Activated T-helper 1 cell treated with anti-CD3 and anti-CD28 coated beads, Interleukin-12 subunit alpha, Interleukin-12 subunit beta, Interleukin-2, Interleukin-4 antibody, amounts not matched to agents 30 ng/mL and 10 ng/mL and 1 ng/mL, durations not matched to agents 14 hours and 24 hours and 36 hours (primary cell): Measurements from ENCODE around the gene SHANK2. TPM values are rescaled to one million over a fixed set of nuclear protein-coding genes. Genes with fewer than 3 reads are reported as not detected.

Experiments used
- DNase-seq: peaks from one replicate; pipeline ENCODE4 v3.0.0; 2021; ENCODE audit warnings: low spot score
- H3K27ac Mint-ChIP-seq: one replicate; pipeline ENCODE4 v1.8.0; 2021; ENCODE audit warnings: mild to moderate bottlenecking, mixed read lengths
- H3K27me3 Mint-ChIP-seq: one replicate; pipeline ENCODE4 v1.8.0; 2022; ENCODE audit warnings: mild to moderate bottlenecking, moderate library complexity, mixed read lengths; ENCODE audit not compliant: insufficient read depth
- H3K36me3 Mint-ChIP-seq: one replicate; pipeline ENCODE4 v1.8.0; 2021; ENCODE audit warnings: low read depth, mixed read lengths
- H3K4me1 Mint-ChIP-seq: one replicate; pipeline ENCODE4 v1.8.0; 2021; ENCODE audit warnings: low read depth, mixed read lengths
- H3K4me3 Mint-ChIP-seq: one replicate; pipeline ENCODE4 v1.8.0; 2021; ENCODE audit warnings: mild to moderate bottlenecking, moderate library complexity, mixed read lengths
- H3K9me3 Mint-ChIP-seq: one replicate; pipeline ENCODE4 v1.8.0; 2021; ENCODE audit warnings: mixed read lengths
- intact Hi-C: fragments of 100-400 bp; cut with micrococcal nuclease; formaldehyde crosslinking; loops from one replicate; pipeline ENCODE4 v1.15.1; 2024
- total RNA-seq: library from RNA; stranded (reverse); gene quantifications from 2 replicates; pipeline ENCODE4 v1.2.3, GENCODE V29; 2022

The SHANK2 gene
- not detected in 2 replicates for total RNA-seq

DNA sequence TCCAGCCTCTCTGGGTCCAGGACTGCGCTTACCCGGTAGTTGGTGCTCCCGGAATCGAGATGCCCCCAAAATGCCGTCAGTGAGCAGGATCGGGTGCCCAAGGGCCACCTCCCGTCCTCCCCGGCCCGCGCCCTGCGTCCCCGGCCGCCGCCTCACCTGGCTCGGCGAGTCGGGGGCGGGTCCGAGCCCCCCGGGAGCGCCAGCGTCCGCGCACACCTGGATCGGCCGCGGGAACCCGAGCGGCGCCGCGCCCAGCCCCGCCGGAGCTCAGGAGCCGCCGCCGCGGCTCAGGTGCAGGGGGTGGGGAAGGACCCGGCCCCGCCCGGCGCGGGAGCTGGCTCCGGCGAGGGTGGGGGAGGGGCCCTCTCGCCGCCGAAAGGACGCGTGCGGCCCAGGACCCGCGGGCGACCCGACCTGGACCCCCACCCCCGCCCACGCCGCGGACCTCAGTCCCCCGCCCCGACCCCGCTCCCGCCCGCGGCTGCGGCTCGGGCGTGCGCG, at the start of gene SHANK2:
TSS of gene SHANK2 (minus strand) at position 309 of the 501 bp plus-strand sequence. CDS start 105,251 bp downstream, outside the sequence.
- Mint-ChIP-seq H3K36me3 (no peaks in the 10 kb centered on the region), H3K9me3 (no peaks in the 10 kb centered on the region), H3K27ac (no peak within 1 kb of the TSS), H3K4me1 (no peaks in the 10 kb centered on the region), H3K27me3 (peaks cover 45% of the 10 kb centered on the region), H3K4me3 (no peak within 1 kb of the TSS)
- no peak for DNase-seq
- intact Hi-C loops = no loop called here

DNA sequence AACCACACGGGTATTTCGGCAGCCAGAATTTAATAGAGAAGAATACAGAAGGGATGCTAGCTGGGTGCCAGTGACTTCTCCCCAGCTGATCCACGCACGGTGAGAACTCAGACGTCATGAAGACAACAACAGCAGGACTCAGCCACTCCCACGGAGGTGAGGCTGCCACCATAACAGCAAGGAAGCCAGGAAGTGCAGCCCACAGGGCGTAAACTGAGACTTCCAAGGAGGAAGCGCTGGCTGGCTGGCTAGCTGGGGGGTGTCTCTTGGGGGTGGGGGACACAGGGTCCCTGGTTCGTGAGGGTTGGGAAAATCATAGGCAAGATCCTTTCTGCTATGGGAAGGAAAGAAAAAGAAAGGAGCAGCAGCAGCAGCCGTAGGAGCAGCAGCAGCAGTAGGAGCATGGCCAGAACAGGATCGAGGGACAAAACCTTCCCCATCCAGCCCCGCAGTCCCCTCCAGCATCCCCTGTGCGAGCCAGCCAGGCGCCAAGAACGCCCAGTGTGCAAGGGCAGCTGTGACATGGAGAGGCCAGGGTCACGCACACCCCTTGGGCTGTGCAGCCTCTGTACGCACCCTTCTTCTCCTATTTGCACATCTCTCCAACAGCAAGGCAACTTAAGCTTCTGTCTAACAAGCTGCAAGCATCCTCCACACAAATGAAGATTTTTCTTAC, 49.6 kb upstream of the SHANK2 start:
- H3K36me3 Mint-ChIP-seq = no peaks in the 10 kb centered on the region
- no peaks in the 10 kb centered on the region for H3K27me3 Mint-ChIP-seq
- no peak overlapping the region for H3K27ac Mint-ChIP-seq
- no peaks in the 10 kb centered on the region for H3K4me1 Mint-ChIP-seq
- no peak overlapping the region for H3K4me3 Mint-ChIP-seq
- intact Hi-C loops = no loop called here
- DNase-seq = no peak
- H3K9me3 Mint-ChIP-seq = no peaks in the 10 kb centered on the region

DNA sequence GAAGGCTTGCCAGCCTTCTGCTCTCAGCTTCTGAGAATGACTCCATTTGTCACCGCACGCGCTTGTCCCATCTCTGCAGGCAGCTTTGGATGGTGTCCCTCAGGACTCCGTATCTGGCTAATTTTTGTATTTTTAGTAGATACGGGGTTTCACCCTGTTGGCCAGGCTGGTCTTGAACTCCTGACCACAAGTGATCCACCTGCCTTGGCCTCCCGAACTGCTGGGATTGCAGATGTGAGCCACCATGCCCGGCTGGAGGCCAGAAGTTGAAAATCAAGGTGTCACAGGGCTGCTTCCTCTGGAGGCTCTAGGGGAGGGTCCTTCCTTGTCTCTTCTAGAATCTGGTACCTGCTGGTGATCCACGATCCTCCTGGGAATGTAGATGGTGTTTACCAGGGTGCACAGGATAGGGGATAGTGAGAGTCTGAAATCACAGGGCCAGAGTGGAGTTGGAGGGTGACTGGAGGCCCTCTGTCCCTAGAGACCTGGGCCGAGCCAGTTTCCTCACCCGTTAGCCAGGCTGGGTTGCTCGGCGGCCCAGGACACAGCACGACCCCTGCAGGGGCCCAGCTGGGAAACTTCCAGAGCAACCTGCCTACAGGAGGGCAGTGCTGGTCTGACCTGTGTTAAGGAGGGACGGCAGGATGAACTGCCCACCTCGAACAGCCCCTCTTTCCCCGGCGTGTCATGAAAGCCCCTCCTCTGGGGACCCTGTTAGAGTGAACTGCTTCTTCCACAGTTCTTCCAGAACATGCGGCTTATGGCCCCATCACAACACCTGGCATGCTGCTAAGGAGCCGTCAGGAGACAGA, 48.9 kb upstream of the SHANK2 start:
- Mint-ChIP-seq H3K27ac (no peak overlapping the region), H3K36me3 (no peaks in the 10 kb centered on the region), H3K9me3 (no peaks in the 10 kb centered on the region), H3K27me3 (no peaks in the 10 kb centered on the region), H3K4me1 (no peaks in the 10 kb centered on the region), H3K4me3 (no peak overlapping the region)
- DNase-seq = no peak
- intact Hi-C loops = no loop called here

DNA sequence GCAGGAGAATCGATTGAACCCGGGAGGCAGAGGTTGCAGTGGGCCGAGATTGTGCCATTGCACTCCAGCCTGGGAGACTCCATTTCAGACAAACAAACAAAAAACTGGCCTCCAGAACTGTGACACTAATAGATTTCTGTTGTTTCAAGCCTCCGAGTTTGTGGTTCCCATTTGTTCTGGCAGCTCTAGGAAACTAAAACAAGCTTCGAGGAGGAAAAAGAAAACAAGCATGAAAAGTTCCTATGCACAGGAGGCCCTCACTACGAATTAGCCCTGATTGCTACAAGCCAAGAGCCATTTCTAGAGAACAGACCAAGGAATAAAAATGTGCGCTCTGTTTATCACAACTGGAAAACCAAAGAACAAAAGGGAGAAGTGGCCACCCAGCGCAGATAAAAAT, 47.8 kb upstream of the SHANK2 start:
- intact Hi-C loops = no loop called here
- Mint-ChIP-seq H3K4me3 (no peak overlapping the region), H3K27me3 (no peaks in the 10 kb centered on the region), H3K4me1 (no peaks in the 10 kb centered on the region), H3K36me3 (no peaks in the 10 kb centered on the region), H3K27ac (no peak overlapping the region), H3K9me3 (no peaks in the 10 kb centered on the region)
- DNase-seq = no peak

DNA sequence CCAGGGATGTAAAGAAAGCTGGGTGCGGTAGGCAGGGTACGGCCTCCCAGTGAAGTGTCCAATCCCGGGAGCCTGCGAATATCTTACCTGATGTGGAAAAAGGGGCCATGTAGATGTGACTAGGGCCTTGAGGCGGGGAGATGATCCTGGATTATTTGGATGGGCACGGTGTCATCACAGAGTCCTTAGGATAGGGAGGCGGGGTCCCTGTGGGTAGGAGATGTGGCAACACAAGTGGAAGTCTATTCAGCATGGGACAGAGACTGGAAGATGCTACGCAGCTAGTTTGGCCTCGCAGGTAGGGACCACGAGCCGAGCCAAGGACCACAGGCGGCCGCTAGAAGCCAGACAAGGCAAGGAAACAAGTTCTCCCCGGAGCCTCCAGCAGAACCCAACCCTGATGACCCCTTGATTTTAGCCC, 46.4 kb upstream of the SHANK2 start:
- no peaks in the 10 kb centered on the region for H3K9me3 Mint-ChIP-seq
- H3K4me3 Mint-ChIP-seq = no peak overlapping the region
- no peaks in the 10 kb centered on the region for H3K36me3 Mint-ChIP-seq
- intact Hi-C loops = no loop called here
- H3K27me3 Mint-ChIP-seq = peaks cover 3% of the 10 kb centered on the region
- H3K4me1 Mint-ChIP-seq = no peaks in the 10 kb centered on the region
- H3K27ac Mint-ChIP-seq = no peak overlapping the region
- no peak for DNase-seq

DNA sequence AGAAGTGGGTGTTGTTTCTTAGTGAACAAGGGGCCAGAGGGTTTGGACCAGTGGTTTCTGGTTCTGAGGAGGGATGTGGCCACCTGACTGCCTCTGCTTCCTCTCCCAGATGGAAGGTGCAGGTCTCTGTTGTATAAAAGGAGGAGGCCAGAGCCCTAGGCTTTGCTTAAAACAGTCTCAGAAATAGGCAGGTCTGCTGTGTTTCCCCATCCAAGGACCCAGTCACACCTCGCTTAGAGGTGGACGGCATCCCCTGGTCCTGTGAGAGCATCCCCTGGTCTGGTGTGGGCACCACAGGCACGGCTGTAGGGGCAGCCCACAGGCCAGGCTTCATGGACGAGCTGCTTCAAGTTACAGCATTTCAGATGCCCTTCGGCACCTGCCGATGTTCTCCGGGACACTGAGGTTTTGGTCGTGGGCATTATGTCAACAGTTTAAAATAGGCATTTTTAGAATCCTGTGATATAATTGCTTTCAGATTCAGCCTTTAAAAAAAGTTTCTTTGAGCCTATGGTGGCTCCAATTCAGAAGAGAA, 45.7 kb upstream of the SHANK2 start:
- Mint-ChIP-seq H3K27ac (no peak overlapping the region), H3K4me1 (no peaks in the 10 kb centered on the region), H3K4me3 (no peak overlapping the region), H3K36me3 (no peaks in the 10 kb centered on the region), H3K27me3 (peaks cover 3% of the 10 kb centered on the region), H3K9me3 (no peaks in the 10 kb centered on the region)
- intact Hi-C loops = no loop called here
- no peak for DNase-seq

DNA sequence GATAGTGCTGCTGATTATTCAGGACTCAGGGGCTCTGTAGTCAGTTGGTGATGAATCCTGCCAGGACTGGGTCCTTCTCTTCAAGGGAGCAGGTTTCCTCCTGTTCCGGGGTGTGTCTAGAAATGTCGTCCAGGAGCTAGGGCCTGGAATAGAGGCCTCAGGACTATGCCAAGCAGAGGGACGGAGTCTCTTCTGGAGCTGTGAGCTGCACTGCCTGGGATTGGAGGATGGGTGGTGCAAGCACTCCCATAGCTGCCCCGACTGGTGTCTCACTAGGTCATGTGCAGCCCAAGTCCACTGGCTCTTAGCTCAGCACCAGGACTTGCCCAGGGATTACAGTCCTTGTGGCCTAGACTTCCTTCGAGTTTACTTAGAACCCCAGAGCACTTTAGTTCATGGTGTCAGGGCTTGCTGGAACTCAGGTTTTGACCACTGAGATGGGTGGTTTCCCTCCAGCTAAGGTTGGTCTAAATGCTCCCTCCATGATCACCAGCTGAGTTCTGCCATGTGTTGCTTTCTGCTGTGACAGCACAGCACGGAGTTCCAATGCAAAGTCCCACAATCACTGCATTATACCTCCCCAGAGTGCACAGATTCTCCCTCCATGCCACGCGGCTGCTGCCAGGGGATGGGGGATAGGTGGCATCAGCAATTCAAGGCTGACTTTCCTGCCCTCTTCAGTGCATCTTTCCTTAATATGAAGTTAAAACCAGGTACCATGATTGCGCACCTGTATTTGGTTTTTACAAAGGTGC, 42.6 kb upstream of the SHANK2 start:
- Mint-ChIP-seq H3K27me3 (peaks cover 5% of the 10 kb centered on the region), H3K4me1 (no peaks in the 10 kb centered on the region), H3K36me3 (no peaks in the 10 kb centered on the region), H3K4me3 (no peak overlapping the region), H3K27ac (no peak overlapping the region), H3K9me3 (peaks cover 17% of the 10 kb centered on the region)
- intact Hi-C loops = no loop called here
- no peak for DNase-seq

DNA sequence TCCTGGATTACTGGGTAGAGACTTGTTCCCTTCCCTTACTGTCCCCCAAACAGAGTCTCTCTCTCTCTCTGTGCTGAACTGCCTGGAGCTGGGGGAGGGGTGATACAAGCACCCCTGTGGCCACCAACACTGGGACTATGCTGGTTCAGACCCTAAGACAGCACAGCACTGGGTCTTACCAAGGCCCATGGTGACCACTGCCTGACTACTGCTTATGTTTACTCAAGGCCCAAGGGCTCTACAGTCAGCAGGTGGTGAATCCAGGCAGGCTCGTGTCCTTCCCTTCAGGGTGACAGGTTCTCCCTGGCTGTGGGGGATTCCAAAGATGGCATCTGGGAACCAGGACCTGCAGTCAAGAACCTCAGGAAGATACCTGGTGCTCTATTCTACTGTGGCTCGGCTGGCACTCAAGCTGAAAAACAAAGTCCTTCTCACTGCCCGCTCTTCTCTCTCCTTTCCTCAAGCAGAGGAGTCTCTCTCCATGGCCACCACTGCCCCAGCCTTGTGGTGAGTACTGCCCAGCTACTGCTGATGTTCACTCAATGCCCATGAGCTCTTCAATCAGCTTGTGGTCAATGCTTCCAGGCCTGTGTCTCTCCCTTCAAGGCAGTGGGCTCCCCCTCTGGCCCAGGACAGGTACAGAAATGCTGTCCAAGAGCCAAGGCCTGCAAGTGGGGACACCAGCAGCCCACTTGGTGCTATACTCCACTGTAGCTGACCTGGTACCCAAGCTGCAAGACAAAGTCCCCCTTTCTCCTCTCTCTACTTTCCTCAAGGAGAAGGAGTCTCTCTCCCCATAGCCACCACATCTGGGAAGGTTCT, 41.8 kb upstream of the SHANK2 start:
- H3K27ac Mint-ChIP-seq = no peak overlapping the region

DNA sequence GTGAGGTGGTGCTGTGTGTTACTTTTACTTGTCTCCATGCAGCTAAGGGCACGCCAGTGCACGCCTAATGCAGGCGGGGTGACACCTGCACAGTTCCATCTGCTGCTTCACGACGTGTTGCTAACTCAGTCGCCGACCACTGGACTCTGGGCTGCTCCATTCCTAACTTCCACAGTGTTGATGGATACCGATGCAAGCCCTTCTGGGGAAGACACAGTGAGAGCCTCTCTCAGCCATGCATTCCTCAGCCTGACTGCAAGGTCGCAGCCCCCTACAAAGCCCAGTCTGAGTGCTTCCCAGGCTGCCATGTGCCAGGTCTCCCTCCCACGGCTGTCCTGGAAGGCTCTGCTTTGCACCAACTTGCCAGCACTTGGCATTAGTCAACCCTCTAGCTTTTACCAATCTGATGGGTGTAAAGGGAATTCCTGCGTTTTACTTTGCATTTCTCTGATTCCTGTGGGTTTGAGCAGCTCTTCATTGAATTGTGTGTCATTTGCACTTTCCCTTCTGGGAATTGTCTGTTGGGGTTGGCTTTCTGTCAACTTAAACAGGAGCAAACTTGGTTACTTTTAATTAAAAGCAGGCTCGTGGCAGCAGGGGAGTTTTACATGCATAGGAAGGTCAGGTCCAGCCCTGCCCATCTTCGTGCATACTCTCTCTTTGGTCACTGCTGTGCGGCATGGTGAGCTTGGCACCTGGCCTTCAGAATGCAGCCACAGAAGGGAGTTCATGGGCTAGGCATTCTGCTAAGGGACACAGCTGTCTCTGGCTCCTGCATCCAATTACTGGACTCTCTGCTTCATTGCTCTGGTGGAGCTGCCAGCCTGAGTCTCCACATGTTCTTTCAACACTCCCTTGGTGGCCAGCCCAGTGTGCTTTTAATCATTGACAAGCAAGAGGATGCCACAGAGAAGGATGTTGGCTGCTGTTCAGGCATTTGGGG, 34.6 kb upstream of the SHANK2 start:
- no peak overlapping the region for H3K4me3 Mint-ChIP-seq
- H3K27ac Mint-ChIP-seq = no peak overlapping the region
- peaks cover 2% of the 10 kb centered on the region for H3K27me3 Mint-ChIP-seq

More for the DNA sequence above, 41.8 kb upstream of the SHANK2 start:
- no peak for DNase-seq
- Mint-ChIP-seq H3K27me3 (peaks cover 5% of the 10 kb centered on the region), H3K36me3 (no peaks in the 10 kb centered on the region), H3K4me3 (no peak overlapping the region), H3K9me3 (peaks cover 25% of the 10 kb centered on the region), H3K4me1 (no peaks in the 10 kb centered on the region)
- intact Hi-C loops = no loop called here

DNA sequence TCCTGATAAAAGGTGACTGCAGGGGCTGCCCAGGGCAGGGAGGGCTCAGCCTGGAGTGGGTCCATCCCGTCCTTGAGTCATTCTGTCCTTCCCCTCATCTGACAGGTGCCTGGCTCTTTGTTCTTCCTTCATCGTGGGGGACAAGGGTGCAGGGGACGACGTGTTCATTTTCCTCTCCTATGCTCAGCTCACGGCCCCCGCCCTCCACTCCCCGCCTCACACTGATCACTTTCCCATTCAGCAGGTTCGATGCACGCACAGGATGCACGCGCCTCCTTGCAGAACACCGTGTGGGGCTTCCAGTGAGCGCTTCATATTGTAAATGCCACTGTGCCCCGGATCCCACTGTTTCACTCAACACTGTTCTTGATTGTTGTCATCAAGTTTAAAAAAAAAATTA, 32.7 kb upstream of the SHANK2 start:
- peaks cover 11% of the 10 kb centered on the region for H3K9me3 Mint-ChIP-seq
- DNase-seq = no peak
- no peak overlapping the region for H3K4me3 Mint-ChIP-seq
- intact Hi-C loops = no loop called here
- no peaks in the 10 kb centered on the region for H3K36me3 Mint-ChIP-seq
- H3K4me1 Mint-ChIP-seq = no peaks in the 10 kb centered on the region
- H3K27ac Mint-ChIP-seq = no peak overlapping the region
- H3K27me3 Mint-ChIP-seq = no peaks in the 10 kb centered on the region

More for the DNA sequence above, 34.6 kb upstream of the SHANK2 start:
- no peaks in the 10 kb centered on the region for H3K36me3 Mint-ChIP-seq
- intact Hi-C loops = no loop called here
- H3K4me1 Mint-ChIP-seq = no peaks in the 10 kb centered on the region
- H3K9me3 Mint-ChIP-seq = peaks cover 27% of the 10 kb centered on the region
- no peak for DNase-seq

DNA sequence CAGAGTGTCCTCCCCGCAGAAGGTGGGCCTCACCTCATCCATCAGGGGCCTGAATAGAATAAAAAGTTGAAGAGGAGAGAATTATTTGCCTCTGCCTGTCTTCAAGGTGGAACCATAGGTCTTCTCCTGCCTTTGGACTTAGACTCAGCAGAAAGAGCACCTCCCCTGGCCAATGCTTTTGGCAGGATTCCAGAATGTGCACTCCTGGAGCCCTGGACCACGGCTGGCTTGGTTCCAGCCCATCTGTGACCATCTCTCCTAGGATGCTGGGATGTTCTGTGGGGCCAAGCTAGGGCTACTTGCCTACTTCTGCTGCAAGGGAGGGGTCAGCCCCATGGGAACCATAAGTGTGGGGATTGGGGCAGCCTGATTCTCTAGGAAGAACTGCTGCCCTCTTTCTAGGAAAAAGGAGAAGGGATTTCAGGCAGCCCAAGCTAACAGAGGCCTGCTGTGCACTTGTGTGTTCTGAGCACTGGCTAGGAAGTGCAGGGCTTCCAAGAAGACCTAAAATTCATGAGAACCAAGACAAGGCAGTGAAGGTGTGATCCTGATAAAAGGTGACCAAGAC, 32.2 kb upstream of the SHANK2 start:
- no peak overlapping the region for H3K27ac Mint-ChIP-seq
- no peaks in the 10 kb centered on the region for H3K4me1 Mint-ChIP-seq
- no peaks in the 10 kb centered on the region for H3K27me3 Mint-ChIP-seq
- intact Hi-C loops = no loop called here
- H3K9me3 Mint-ChIP-seq = peaks cover 6% of the 10 kb centered on the region
- no peaks in the 10 kb centered on the region for H3K36me3 Mint-ChIP-seq
- H3K4me3 Mint-ChIP-seq = no peak overlapping the region
- DNase-seq = no peak
